ENCODE results near the gene CFAP99. TPM values are rescaled to one million over a fixed set of nuclear protein-coding genes. Genes with fewer than 3 reads are reported as not detected.

Gene CFAP99
- total and polyA plus RNA-seq, 9 donors, result 0.10 to 12.9 (median 1.4) TPM; not detected in 4

GRCh38 chr4:2421928-2422327, 3.2 kb downstream of the CFAP99 start:
- TF ChIP-seq EP300 (IDR thresholded peaks at IDR 0.05) (no peak), POLR2A (IDR thresholded peaks at IDR 0.05) (no peak), CTCF (IDR thresholded peaks at IDR 0.05) (no peak)
- H3K4me3 ChIP-seq, result no peak overlapping the region
- no peaks in the 10 kb centered on the region for H3K9me3 ChIP-seq
- no peaks in the 10 kb centered on the region for H3K36me3 ChIP-seq
- no peak for DNase-seq
- 81 to 84% (median 82%) methylated on average over 6 of the region's 6 CpGs for WGBS, 3 donors
- intact Hi-C loops (cut with DNase I), result no loop called here
- peaks cover 10% of the 10 kb centered on the region for H3K4me1 ChIP-seq (ENCODE audit: insufficient read depth)
- peaks cover under 1% of the 10 kb centered on the region for H3K27me3 ChIP-seq
- H3K27ac ChIP-seq, result no peak overlapping the region

GRCh38 chr4:2423066-2423465, 4.3 kb downstream of the CFAP99 start:
- WGBS, 3 donors, result 84 to 96% (median 89%) methylated on average over 4 of the region's 4 CpGs
- H3K27ac ChIP-seq, result no peak overlapping the region
- no peaks in the 10 kb centered on the region for H3K9me3 ChIP-seq
- H3K27me3 ChIP-seq, result no peaks in the 10 kb centered on the region
- intact Hi-C loops (cut with DNase I), result no loop called here
- no peak for DNase-seq
- TF ChIP-seq EP300 (IDR thresholded peaks at IDR 0.05) (no peak), CTCF (IDR thresholded peaks at IDR 0.05) (no peak), POLR2A (IDR thresholded peaks at IDR 0.05) (no peak)
- no peak overlapping the region for H3K4me3 ChIP-seq
- peaks cover 6% of the 10 kb centered on the region for H3K4me1 ChIP-seq (ENCODE audit: insufficient read depth)
- H3K36me3 ChIP-seq, result no peaks in the 10 kb centered on the region

GRCh38 chr4:2423695-2424094, 4.9 kb downstream of the CFAP99 start:
- Histone ChIP-seq H3K9me3 (no peaks in the 10 kb centered on the region), H3K36me3 (no peaks in the 10 kb centered on the region), H3K4me3 (no peak overlapping the region), H3K27me3 (no peaks in the 10 kb centered on the region), H3K27ac (no peak overlapping the region), H3K4me1 (ENCODE audit: insufficient read depth) (peaks cover 6% of the 10 kb centered on the region)
- intact Hi-C loops (cut with DNase I), result no loop called here
- TF ChIP-seq EP300 (IDR thresholded peaks at IDR 0.05), result no peak
- no peak for TF ChIP-seq CTCF (IDR thresholded peaks at IDR 0.05)
- TF ChIP-seq POLR2A (IDR thresholded peaks at IDR 0.05), result no peak
- WGBS, 3 donors, result 80 to 85% (median 84%) methylated on average over 10 of the region's 10 CpGs
- DNase-seq, result no peak

- Histone ChIP-seq H3K4me3 (no peak overlapping the region), H3K27ac (no peak overlapping the region), H3K4me1 (ENCODE audit: insufficient read depth) (peaks cover 2% of the 10 kb centered on the region), H3K36me3 (no peaks in the 10 kb centered on the region), H3K9me3 (no peaks in the 10 kb centered on the region), H3K27me3 (no peaks in the 10 kb centered on the region)
- DNase-seq, result no peak
- WGBS, 3 donors, result 68 to 71% (median 70%) methylated on average over 10 of the region's 10 CpGs
- intact Hi-C loops (cut with DNase I), result no loop called here
- TF ChIP-seq CTCF (IDR thresholded peaks at IDR 0.05) (no peak), POLR2A (IDR thresholded peaks at IDR 0.05) (no peak), EP300 (IDR thresholded peaks at IDR 0.05) (no peak)
These were observed 5.8 kb downstream of the CFAP99 start for GRCh38 chr4:2424581-2424980.
